Measurements from ENCODE around the gene PCNT. TPM values are rescaled to one million over a fixed set of nuclear protein-coding genes. Genes with fewer than 3 reads are reported as not detected.

The PCNT gene
- total RNA-seq, 5 donors from 2014 or later (not counting 1 experiment from before 2014, with no cell fraction given) = 52.8 to 65.0 (median 58.6) TPM

GRCh38 chr21:46361935-46362334 lies 38.0 kb downstream of the PCNT start:
- CTCF ChIA-PET = interaction anchor here in 1 of 2 donors (0.5 kb wide), 1 partner anchor 83 kb away, joined by 3 read pairs; no protein-coding TSS in a partner anchor
- Mint-ChIP-seq H3K4me1 (peaks cover 0 to 18% (median 17%) of the 10 kb centered on the region in 3 donors), H3K27ac (peak overlapping the region in 1 of 2 donors; percentile 31), H3K36me3 (peaks cover 52% of the 10 kb centered on the region), H3K4me3 (no peak overlapping the region), H3K27me3 (no peaks in the 10 kb centered on the region), H3K9me3 (no peaks in the 10 kb centered on the region)
- H3K36me3 ChIP-seq (ENCODE audit: control insufficient read depth in 2 of 2, extremely low read depth in 1 of 2, insufficient read depth in 1 of 2, low read length in 1 of 2) = peaks cover 9 to 55% of the 10 kb centered on the region in 2 donors
- no peaks in the 10 kb centered on the region for H3K27me3 ChIP-seq (replicated peaks in 1 of 2; ENCODE audit: control insufficient read depth in 2 of 2, extremely low read depth in 1 of 2, insufficient read depth in 2 of 2, low read length in 1 of 2)
- no peak overlapping the region for H3K27ac ChIP-seq (ENCODE audit: low read length)
- no peak overlapping the region for H3K4me3 ChIP-seq (ENCODE audit: control insufficient read depth in 1 of 2, extremely low read depth in 1 of 2, low read length in 1 of 2)
- DNase-seq (no peak), ATAC-seq (replicated peaks in 1 of 4) (no peak)
- POLR2A ChIA-PET = interaction anchor here in 1 of 2 donors (0.6 kb wide), 1 partner anchor 218 kb away, joined by 3 read pairs; no protein-coding TSS in a partner anchor
- no peaks in the 10 kb centered on the region for H3K9me3 ChIP-seq
- H3K4me1 ChIP-seq (ENCODE audit: control insufficient read depth in 1 of 2, extremely low read depth in 1 of 2, insufficient read depth in 2 of 2, low read length in 2 of 2) = no peaks in the 10 kb centered on the region
- 94% methylated on average over 2 of the region's 10 CpGs for WGBS (ENCODE audit: insufficient coverage)

GRCh38 chr21:46362946-46363345 lies 39.0 kb downstream of the PCNT start:
- Histone ChIP-seq H3K27me3 (replicated peaks in 1 of 2; ENCODE audit: control insufficient read depth in 2 of 2, extremely low read depth in 1 of 2, insufficient read depth in 2 of 2, low read length in 1 of 2) (no peaks in the 10 kb centered on the region), H3K4me3 (ENCODE audit: control insufficient read depth in 1 of 2, extremely low read depth in 1 of 2, low read length in 1 of 2) (no peak overlapping the region), H3K27ac (ENCODE audit: low read length) (no peak overlapping the region), H3K4me1 (ENCODE audit: control insufficient read depth in 1 of 2, extremely low read depth in 1 of 2, insufficient read depth in 2 of 2, low read length in 2 of 2) (peaks cover 0 to 6% of the 10 kb centered on the region in 2 experiments), H3K36me3 (ENCODE audit: control insufficient read depth in 2 of 2, extremely low read depth in 1 of 2, insufficient read depth in 1 of 2, low read length in 1 of 2) (peaks cover 9 to 53% of the 10 kb centered on the region in 2 donors), H3K9me3 (no peaks in the 10 kb centered on the region)
- POLR2A ChIA-PET = no interaction called here
- CTCF ChIA-PET = no interaction called here
- no peak overlapping the region for H3K27ac Mint-ChIP-seq
- H3K4me1 Mint-ChIP-seq = peaks cover 0 to 21% (median 19%) of the 10 kb centered on the region in 3 donors
- H3K36me3 Mint-ChIP-seq = peaks cover 42% of the 10 kb centered on the region
- ATAC-seq (replicated peaks in 1 of 4) (no peak), DNase-seq (no peak)
- no peak overlapping the region for H3K4me3 Mint-ChIP-seq
- WGBS (ENCODE audit: insufficient coverage) = 91% methylated on average over 10 of the region's 15 CpGs
- no peaks in the 10 kb centered on the region for H3K9me3 Mint-ChIP-seq
- H3K27me3 Mint-ChIP-seq = no peaks in the 10 kb centered on the region

GRCh38 chr21:46363698-46364097 lies 39.7 kb downstream of the PCNT start:
- ChIA-PET POLR2A (no interaction called here), CTCF (interaction anchor here in 1 of 2 donors (0.6 kb wide), 1 partner anchor 121 kb away, joined by 5 read pairs; no protein-coding TSS in a partner anchor)
- Mint-ChIP-seq H3K27me3 (no peaks in the 10 kb centered on the region), H3K9me3 (no peaks in the 10 kb centered on the region), H3K4me3 (no peak overlapping the region), H3K36me3 (peaks cover 39% of the 10 kb centered on the region), H3K27ac (no peak overlapping the region), H3K4me1 (peaks cover 5 to 28% (median 26%) of the 10 kb centered on the region in 3 donors)
- H3K9me3 ChIP-seq = no peaks in the 10 kb centered on the region
- ATAC-seq (replicated peaks in 1 of 4) (no peak), DNase-seq (no peak)
- no peak overlapping the region for H3K4me3 ChIP-seq (ENCODE audit: control insufficient read depth in 1 of 2, extremely low read depth in 1 of 2, low read length in 1 of 2)
- WGBS (ENCODE audit: insufficient coverage) = 95% methylated on average over 16 of the region's 16 CpGs
- H3K36me3 ChIP-seq (ENCODE audit: control insufficient read depth in 2 of 2, extremely low read depth in 1 of 2, insufficient read depth in 1 of 2, low read length in 1 of 2) = peaks cover 9 to 47% of the 10 kb centered on the region in 2 donors
- H3K27me3 ChIP-seq (replicated peaks in 1 of 2; ENCODE audit: control insufficient read depth in 2 of 2, extremely low read depth in 1 of 2, insufficient read depth in 2 of 2, low read length in 1 of 2) = no peaks in the 10 kb centered on the region
- no peak overlapping the region for H3K27ac ChIP-seq (ENCODE audit: low read length)
- H3K4me1 ChIP-seq (ENCODE audit: control insufficient read depth in 1 of 2, extremely low read depth in 1 of 2, insufficient read depth in 2 of 2, low read length in 2 of 2) = peaks cover 3 to 14% of the 10 kb centered on the region in 2 experiments

- Histone ChIP-seq H3K4me3 (ENCODE audit: control insufficient read depth in 1 of 2, extremely low read depth in 1 of 2, low read length in 1 of 2) (no peak overlapping the region), H3K27ac (ENCODE audit: low read length) (no peak overlapping the region), H3K27me3 (replicated peaks in 1 of 2; ENCODE audit: control insufficient read depth in 2 of 2, extremely low read depth in 1 of 2, insufficient read depth in 2 of 2, low read length in 1 of 2) (no peaks in the 10 kb centered on the region), H3K4me1 (ENCODE audit: control insufficient read depth in 1 of 2, extremely low read depth in 1 of 2, insufficient read depth in 2 of 2, low read length in 2 of 2) (peaks cover 5 to 27% of the 10 kb centered on the region in 2 experiments), H3K9me3 (no peaks in the 10 kb centered on the region), H3K36me3 (ENCODE audit: control insufficient read depth in 2 of 2, extremely low read depth in 1 of 2, insufficient read depth in 1 of 2, low read length in 1 of 2) (peaks cover 9 to 40% of the 10 kb centered on the region in 2 donors)
- CTCF ChIA-PET = no interaction called here
- H3K27ac Mint-ChIP-seq = no peak overlapping the region
- H3K36me3 Mint-ChIP-seq = peaks cover 35% of the 10 kb centered on the region
- peaks cover 15 to 41% (median 36%) of the 10 kb centered on the region in 3 donors for H3K4me1 Mint-ChIP-seq
- DNase-seq (no peak), ATAC-seq (replicated peaks in 1 of 4) (no peak)
- 96% methylated on average over 11 of the region's 11 CpGs for WGBS (ENCODE audit: insufficient coverage)
- POLR2A ChIA-PET = no interaction called here
- no peak overlapping the region for H3K4me3 Mint-ChIP-seq
- no peaks in the 10 kb centered on the region for H3K9me3 Mint-ChIP-seq
- H3K27me3 Mint-ChIP-seq = no peaks in the 10 kb centered on the region
Measured at GRCh38 chr21:46366091-46366490, 42.1 kb downstream of the PCNT start.

- Histone ChIP-seq H3K4me1 (ENCODE audit: control insufficient read depth in 1 of 2, extremely low read depth in 1 of 2, insufficient read depth in 2 of 2, low read length in 2 of 2) (peaks cover 5 to 27% of the 10 kb centered on the region in 2 experiments), H3K4me3 (ENCODE audit: control insufficient read depth in 1 of 2, extremely low read depth in 1 of 2, low read length in 1 of 2) (no peak overlapping the region), H3K27me3 (replicated peaks in 1 of 2; ENCODE audit: control insufficient read depth in 2 of 2, extremely low read depth in 1 of 2, insufficient read depth in 2 of 2, low read length in 1 of 2) (no peaks in the 10 kb centered on the region), H3K27ac (ENCODE audit: low read length) (no peak overlapping the region), H3K36me3 (ENCODE audit: control insufficient read depth in 2 of 2, extremely low read depth in 1 of 2, insufficient read depth in 1 of 2, low read length in 1 of 2) (peaks cover 9 to 43% of the 10 kb centered on the region in 2 donors), H3K9me3 (no peaks in the 10 kb centered on the region)
- WGBS (ENCODE audit: insufficient coverage) = 94% methylated on average over 19 of the region's 19 CpGs
- CTCF ChIA-PET = no interaction called here
- DNase-seq (no peak), ATAC-seq (replicated peaks in 1 of 4) (no peak)
- Mint-ChIP-seq H3K4me3 (no peak overlapping the region), H3K9me3 (no peaks in the 10 kb centered on the region), H3K27me3 (no peaks in the 10 kb centered on the region), H3K36me3 (peaks cover 31% of the 10 kb centered on the region), H3K4me1 (peaks cover 15 to 42% (median 34%) of the 10 kb centered on the region in 3 donors), H3K27ac (no peak overlapping the region)
- POLR2A ChIA-PET = no interaction called here
Measured at GRCh38 chr21:46366561-46366960, 42.6 kb downstream of the PCNT start.

GRCh38 chr21:46366966-46367365 lies 43.0 kb downstream of the PCNT start:
- CTCF ChIA-PET = interaction anchor here in 1 of 2 donors (0.7 kb wide), 1 partner anchor 9 kb away, joined by 4 read pairs; no protein-coding TSS in a partner anchor
- no peak for DNase-seq
- H3K4me1 ChIP-seq (ENCODE audit: control insufficient read depth in 1 of 2, extremely low read depth in 1 of 2, insufficient read depth in 2 of 2, low read length in 2 of 2) = peaks cover 5 to 27% of the 10 kb centered on the region in 2 experiments
- WGBS (ENCODE audit: insufficient coverage) = 97% methylated on average over 17 of the region's 20 CpGs
- no peaks in the 10 kb centered on the region for H3K9me3 ChIP-seq
- H3K36me3 ChIP-seq (ENCODE audit: control insufficient read depth in 2 of 2, extremely low read depth in 1 of 2, insufficient read depth in 1 of 2, low read length in 1 of 2) = peaks cover 8 to 45% of the 10 kb centered on the region in 2 donors
- H3K9me3 Mint-ChIP-seq = no peaks in the 10 kb centered on the region
- no peak for ATAC-seq (replicated peaks in 1 of 4)
- no peak overlapping the region for H3K27ac Mint-ChIP-seq
- H3K4me1 Mint-ChIP-seq = peaks cover 15 to 40% (median 34%) of the 10 kb centered on the region in 3 donors
- H3K27me3 ChIP-seq (replicated peaks in 1 of 2; ENCODE audit: control insufficient read depth in 2 of 2, extremely low read depth in 1 of 2, insufficient read depth in 2 of 2, low read length in 1 of 2) = no peaks in the 10 kb centered on the region
- H3K27me3 Mint-ChIP-seq = no peaks in the 10 kb centered on the region
- H3K4me3 ChIP-seq (ENCODE audit: control insufficient read depth in 1 of 2, extremely low read depth in 1 of 2, low read length in 1 of 2) = no peak overlapping the region
- H3K27ac ChIP-seq (ENCODE audit: low read length) = no peak overlapping the region
- H3K36me3 Mint-ChIP-seq = peaks cover 31% of the 10 kb centered on the region
- H3K4me3 Mint-ChIP-seq = no peak overlapping the region
- POLR2A ChIA-PET = no interaction called here

All from T-cell (primary cell).